H1 (cell line): ENCODE results near the gene ATP6AP1.
"Not testable (repeated sequence)": the region's sequence is repeated elsewhere in the genome, so short reads cannot be mapped to it uniquely, and the experiment has no call there.

ENCODE experiments used
- ATF3 ChIP-seq: IDR thresholded peaks from 2 replicates; pipeline ENCODE4 v1.6.1; 2011; ENCODE audit warnings: low read depth, mild to moderate bottlenecking, low read length; ENCODE audit not compliant: insufficient read depth
- CBX5 ChIP-seq: fragments of 300-800, 300-1000 bp; sonication (generic); IDR thresholded peaks from 2 replicates; pipeline ENCODE4 v1.7.1; 2016; ENCODE audit warnings: antibody characterized with exemption, low read length, low read depth
- SRF ChIP-seq: IDR thresholded peaks from 2 replicates; pipeline ENCODE4 v1.6.1; 2011; ENCODE audit warnings: mild to moderate bottlenecking, low read depth, low read length, moderate library complexity
- ZNF274 ChIP-seq: IDR thresholded peaks from 2 replicates; pipeline ENCODE4 v1.7.0; 2012; ENCODE audit warnings: low read length, borderline replicate concordance; ENCODE audit errors: extremely low read depth
- TF ChIP-seq, protein P1 (sequence below), 3 experiments: IDR thresholded peaks; 1 replicate in 2 of 3; 2 replicates in 1 of 3; pipeline versions ENCODE4 v1.5.1 to v1.6.1; 2011; ENCODE audit warnings: low read length in 3 of 3, mild to moderate bottlenecking in 3 of 3, inconsistent platforms in 2 of 3, low read depth in 1 of 3, moderate library complexity in 1 of 3; ENCODE audit not compliant: insufficient read depth in 1 of 3; ENCODE audit errors: control extremely low read depth in 1 of 3

- not testable (repeated sequence) for TF ChIP-seq CBX5, ATF3, ZNF274, SRF
- TF ChIP-seq, protein P1, sequence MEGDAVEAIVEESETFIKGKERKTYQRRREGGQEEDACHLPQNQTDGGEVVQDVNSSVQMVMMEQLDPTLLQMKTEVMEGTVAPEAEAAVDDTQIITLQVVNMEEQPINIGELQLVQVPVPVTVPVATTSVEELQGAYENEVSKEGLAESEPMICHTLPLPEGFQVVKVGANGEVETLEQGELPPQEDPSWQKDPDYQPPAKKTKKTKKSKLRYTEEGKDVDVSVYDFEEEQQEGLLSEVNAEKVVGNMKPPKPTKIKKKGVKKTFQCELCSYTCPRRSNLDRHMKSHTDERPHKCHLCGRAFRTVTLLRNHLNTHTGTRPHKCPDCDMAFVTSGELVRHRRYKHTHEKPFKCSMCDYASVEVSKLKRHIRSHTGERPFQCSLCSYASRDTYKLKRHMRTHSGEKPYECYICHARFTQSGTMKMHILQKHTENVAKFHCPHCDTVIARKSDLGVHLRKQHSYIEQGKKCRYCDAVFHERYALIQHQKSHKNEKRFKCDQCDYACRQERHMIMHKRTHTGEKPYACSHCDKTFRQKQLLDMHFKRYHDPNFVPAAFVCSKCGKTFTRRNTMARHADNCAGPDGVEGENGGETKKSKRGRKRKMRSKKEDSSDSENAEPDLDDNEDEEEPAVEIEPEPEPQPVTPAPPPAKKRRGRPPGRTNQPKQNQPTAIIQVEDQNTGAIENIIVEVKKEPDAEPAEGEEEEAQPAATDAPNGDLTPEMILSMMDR (IDR thresholded peaks at IDR 0.05; ENCODE audit: control extremely low read depth in 1 of 3, insufficient read depth in 1 of 3, low read depth in 1 of 3, low read length in 3 of 3) = not testable (repeated sequence)
These were observed 38.4 kb upstream of the ATP6AP1 start for GRCh38 chrX:154389812-154390747.
